ENCODE measurements around the gene SNX32. TPM values are rescaled to one million over a fixed set of nuclear protein-coding genes. Genes with fewer than 3 reads are reported as not detected.

The SNX32 gene
- total RNA-seq, 3 donors from 2014 or later (not counting 1 experiment from before 2014, with no cell fraction given), result 0.31 to 2.0 (median 0.54) TPM

GRCh38 chr11:65851083-65851579 lies 17.4 kb downstream of the SNX32 start:
- H3K9me3 Mint-ChIP-seq, result no peaks in the 10 kb centered on the region
- H3K4me3 ChIP-seq (ENCODE audit: low read length), result no peak overlapping the region
- peak in 1 of 2 donors; percentile 26 for DNase-seq
- peaks cover 22 to 31% of the 10 kb centered on the region in 2 donors for H3K4me1 Mint-ChIP-seq
- 94% methylated on average over 13 of the region's 14 CpGs for WGBS (ENCODE audit: insufficient coverage)
- peaks cover 7% of the 10 kb centered on the region for H3K36me3 Mint-ChIP-seq
- intact Hi-C loops (cut with micrococcal nuclease), result no loop called here
- H3K27ac Mint-ChIP-seq, result no peak overlapping the region
- H3K27me3 ChIP-seq (ENCODE audit: control insufficient read depth, insufficient read depth, low read length), result no peaks in the 10 kb centered on the region
- H3K9me3 ChIP-seq (ENCODE audit: control insufficient read depth, insufficient read depth, low read length), result peaks cover 4% of the 10 kb centered on the region
- no peak overlapping the region for H3K27ac ChIP-seq (ENCODE audit: low read length)
- H3K4me3 Mint-ChIP-seq, result no peak overlapping the region
- no peaks in the 10 kb centered on the region for H3K27me3 Mint-ChIP-seq (ENCODE audit: low read depth in 2 of 2)
- H3K4me1 ChIP-seq (ENCODE audit: control insufficient read depth, insufficient read depth, low read length), result peaks cover 25% of the 10 kb centered on the region
- H3K36me3 ChIP-seq (ENCODE audit: control insufficient read depth, insufficient read depth, low read length), result peaks cover 53% of the 10 kb centered on the region
- no peak for TF ChIP-seq CTCF (IDR thresholded peaks at IDR 0.05)
- ATAC-seq, result no peak

- intact Hi-C loops (cut with micrococcal nuclease), result no loop called here
- peak overlapping the region in 1 of 2 donors; percentile 63 for H3K27ac Mint-ChIP-seq
- H3K4me3 Mint-ChIP-seq, result no peak overlapping the region
- no peak overlapping the region for H3K4me3 ChIP-seq (ENCODE audit: low read length)
- peaks cover 32% of the 10 kb centered on the region for H3K4me1 ChIP-seq (ENCODE audit: control insufficient read depth, insufficient read depth, low read length)
- H3K27ac ChIP-seq (ENCODE audit: low read length), result no peak overlapping the region
- no peaks in the 10 kb centered on the region for H3K27me3 Mint-ChIP-seq (ENCODE audit: low read depth in 2 of 2)
- H3K4me1 Mint-ChIP-seq, result peaks cover 30 to 39% of the 10 kb centered on the region in 2 donors
- H3K36me3 ChIP-seq (ENCODE audit: control insufficient read depth, insufficient read depth, low read length), result peaks cover 54% of the 10 kb centered on the region
- peak in 1 of 2 donors; percentile 13 for DNase-seq
- TF ChIP-seq CTCF (IDR thresholded peaks at IDR 0.05), result no peak
- 97% methylated on average over 10 of the region's 10 CpGs for WGBS (ENCODE audit: insufficient coverage)
- H3K36me3 Mint-ChIP-seq, result peaks cover 7% of the 10 kb centered on the region
- H3K9me3 ChIP-seq (ENCODE audit: control insufficient read depth, insufficient read depth, low read length), result peaks cover 4% of the 10 kb centered on the region
- no peaks in the 10 kb centered on the region for H3K9me3 Mint-ChIP-seq
- H3K27me3 ChIP-seq (ENCODE audit: control insufficient read depth, insufficient read depth, low read length), result no peaks in the 10 kb centered on the region
- no peak for ATAC-seq
These were observed 18.2 kb downstream of the SNX32 start for GRCh38 chr11:65851811-65852507.

GRCh38 chr11:65852508-65853245 lies 18.9 kb downstream of the SNX32 start:
- WGBS (ENCODE audit: insufficient coverage), result 97% methylated on average over 33 of the region's 33 CpGs
- Mint-ChIP-seq H3K27ac (peak overlapping the region in 1 of 2 donors; percentile 63), H3K4me3 (no peak overlapping the region), H3K4me1 (peaks cover 30 to 39% of the 10 kb centered on the region in 2 donors), H3K9me3 (no peaks in the 10 kb centered on the region), H3K36me3 (peaks cover 7% of the 10 kb centered on the region), H3K27me3 (ENCODE audit: low read depth in 2 of 2) (no peaks in the 10 kb centered on the region)
- Histone ChIP-seq H3K4me1 (ENCODE audit: control insufficient read depth, insufficient read depth, low read length) (peaks cover 32% of the 10 kb centered on the region), H3K27me3 (ENCODE audit: control insufficient read depth, insufficient read depth, low read length) (no peaks in the 10 kb centered on the region), H3K9me3 (ENCODE audit: control insufficient read depth, insufficient read depth, low read length) (peaks cover 4% of the 10 kb centered on the region), H3K27ac (ENCODE audit: low read length) (no peak overlapping the region), H3K4me3 (ENCODE audit: low read length) (no peak overlapping the region), H3K36me3 (ENCODE audit: control insufficient read depth, insufficient read depth, low read length) (peaks cover 54% of the 10 kb centered on the region)
- intact Hi-C loops (cut with micrococcal nuclease), result no loop called here
- peak in 1 of 2 donors; percentile 6 for DNase-seq
- no peak for ATAC-seq
- TF ChIP-seq CTCF (IDR thresholded peaks at IDR 0.05), result no peak

All from natural killer cell (primary cell).